GM12878 (cell line): ENCODE measurements around the gene TUBA8. TPM values are rescaled to one million over a fixed set of nuclear protein-coding genes. Genes with fewer than 3 reads are reported as not detected.

Experiments used
- ATAC-seq: fragments of 200-7000 bp; cut with Tn5 transposase; 3 replicates; pipeline ENCODE4 v1.9.1; 2020; ENCODE audit warnings: mild to moderate bottlenecking, moderate library complexity
- BruUV-seq: library from RNA; stranded (reverse); fragments of 400-500 nt; replicated peaks from 2 replicates; lab custom pipeline; 2021; lab: Mats Ljungman, UMichigan
- CTCF ChIA-PET: fragments of 300-600 bp; sonication (Branson Sonifier 250); formaldehyde crosslinking; extraction: SDS; loops from one replicate; lab custom pipeline; 2021; ENCODE audit warnings: inconsistent platforms; lab: Yijun Ruan, JAX
- POLR2A ChIA-PET: fragments of 350-600 bp; formaldehyde crosslinking; extraction: SDS; loops from one replicate; lab custom pipeline; 2021; ENCODE audit warnings: inconsistent platforms; lab: Charles Lee
- RAD21 ChIA-PET: fragments of 300-600 bp; sonication (Branson Sonifier 250); formaldehyde crosslinking; loops from one replicate; lab custom pipeline; 2023; ENCODE audit warnings: antibody characterized with exemption; ENCODE audit not compliant: unreplicated experiment; lab: Charles Lee
- SMC1A ChIA-PET: fragments of 300-600 bp; sonication (Branson Sonifier 250); formaldehyde crosslinking; loops from one replicate; lab custom pipeline; 2023; ENCODE audit not compliant: unreplicated experiment, uncharacterized antibody; lab: Charles Lee
- DNase-seq: peaks from one replicate; pipeline ENCODE4 v3.0.0-alpha.2; 2011; ENCODE audit warnings: low read depth, low spot score
- FAIRE-seq: peaks from 3 replicates; lab custom pipeline; 2011; peaks lifted over from hg19 to GRCh38; lab: Jason Lieb, UNC
- H2AFZ ChIP-seq: 2 replicates; pipeline ENCODE4 v1.6.0; 2011; ENCODE audit warnings: low read depth, low read length, control low read depth; ENCODE audit not compliant: control insufficient read depth
- H3K27ac ChIP-seq: 2 replicates; pipeline ENCODE4 v1.5.1; 2011; ENCODE audit warnings: control low read depth; ENCODE audit not compliant: control insufficient read depth, insufficient read depth
- H3K27me3 ChIP-seq, 2 experiments: replicated peaks in 1 of 2; 2 replicates each; pipeline versions ENCODE4 v1.6.0 to v1.6.1; 2011; ENCODE audit warnings: low read length in 1 of 2; ENCODE audit not compliant: control insufficient read depth in 2 of 2, insufficient read depth in 2 of 2
- H3K36me3 ChIP-seq, 2 experiments: 2 replicates each; pipeline ENCODE4 v1.5.1; 2011; ENCODE audit warnings: low read length in 1 of 2; ENCODE audit not compliant: control insufficient read depth in 2 of 2, insufficient read depth in 2 of 2
- H3K4me1 ChIP-seq: 2 replicates; pipeline ENCODE4 v1.6.1; 2011; ENCODE audit warnings: mild to moderate bottlenecking, low read length, moderate library complexity, mixed read lengths; ENCODE audit not compliant: control insufficient read depth, insufficient read depth
- H3K4me2 ChIP-seq: 2 replicates; pipeline ENCODE4 v1.6.0; 2011; ENCODE audit warnings: control low read depth; ENCODE audit not compliant: control insufficient read depth, insufficient read depth
- H3K4me3 ChIP-seq: fragments of 200-600 bp; sonication (generic); 2 replicates; pipeline ENCODE4 v1.5.1; 2016
- H3K79me2 ChIP-seq: 2 replicates; pipeline ENCODE4 v1.6.0; 2011; ENCODE audit warnings: low read length; ENCODE audit not compliant: control insufficient read depth, insufficient read depth
- H3K9ac ChIP-seq: 2 replicates; pipeline ENCODE4 v1.8.0; 2011; ENCODE audit warnings: low read length, control low read depth, mixed read lengths; ENCODE audit not compliant: control insufficient read depth, insufficient read depth
- H3K9me3 ChIP-seq: replicated peaks from 3 replicates; pipeline ENCODE4 v1.5.1; 2011; ENCODE audit warnings: mild to moderate bottlenecking, low read length; ENCODE audit not compliant: control insufficient read depth, insufficient read depth
- H4K20me1 ChIP-seq: 2 replicates; pipeline ENCODE4 v1.6.0; 2011; ENCODE audit not compliant: control insufficient read depth, insufficient read depth
- CHD2 ChIP-seq: IDR thresholded peaks from 2 replicates; pipeline ENCODE4 v1.6.1; 2011; ENCODE audit warnings: low read depth, low read length, improper control_type of control experiment, borderline replicate concordance
- CHD4 ChIP-seq: fragments of 200-600 bp; sonication (generic); IDR thresholded peaks from 2 replicates; pipeline ENCODE4 v1.6.1; 2016; ENCODE audit warnings: mild to moderate bottlenecking
- ELK1 ChIP-seq: IDR thresholded peaks from 2 replicates; pipeline ENCODE4 v1.6.1; 2012; ENCODE audit warnings: low read depth, low read length, improper control_type of control experiment
- HCFC1 ChIP-seq: fragments of 150-350 bp; IDR thresholded peaks from 2 replicates; pipeline ENCODE4 v1.6.1; 2014; ENCODE audit warnings: low read length
- HDAC2 ChIP-seq: fragments of 200-600 bp; sonication (generic); IDR thresholded peaks from 2 replicates; pipeline ENCODE4 v1.6.1; 2017
- NBN ChIP-seq: fragments of 450-650 bp; IDR thresholded peaks from 2 replicates; pipeline ENCODE4 v1.6.1; 2016
- NR2F1 ChIP-seq: fragments of 450-650 bp; conservative IDR thresholded peaks from 2 replicates; pipeline ENCODE4 v1.6.1; 2017; ENCODE audit warnings: mild to moderate bottlenecking
- POU2F2 ChIP-seq: IDR thresholded peaks from 3 replicates; pipeline ENCODE4 v1.6.1; 2011; ENCODE audit warnings: low read depth, mild to moderate bottlenecking, low read length, borderline replicate concordance
- RAD51 ChIP-seq: fragments of 450-650 bp; IDR thresholded peaks from 2 replicates; pipeline ENCODE4 v1.6.1; 2016; ENCODE audit warnings: moderate library complexity, mild to moderate bottlenecking, inconsistent platforms
- RCOR1 ChIP-seq: conservative IDR thresholded peaks from 2 replicates; pipeline ENCODE4 v1.6.1; 2012; ENCODE audit warnings: low read depth, low read length, improper control_type of control experiment
- RELA ChIP-seq: fragments of 450-650 bp; IDR thresholded peaks from 2 replicates; pipeline ENCODE4 v1.8.0; 2014; ENCODE audit warnings: borderline replicate concordance; ENCODE audit not compliant: partially characterized antibody
- RFX5 ChIP-seq: IDR thresholded peaks from 2 replicates; pipeline ENCODE4 v1.6.1; 2011; ENCODE audit warnings: low read depth, low read length, improper control_type of control experiment
- SMAD5 ChIP-seq: IDR thresholded peaks from 2 replicates; pipeline ENCODE4 v1.6.1; 2016; ENCODE audit warnings: antibody characterized with exemption, low read depth
- STAT1 ChIP-seq: fragments of 450-650 bp; conservative IDR thresholded peaks from 2 replicates; pipeline ENCODE4 v1.6.1; 2014; ENCODE audit warnings: antibody characterized with exemption, mild to moderate bottlenecking
- ZBTB40 ChIP-seq: fragments of 450-650 bp; IDR thresholded peaks from 2 replicates; pipeline ENCODE4 v1.6.1; 2016; ENCODE audit warnings: mild to moderate bottlenecking, moderate library complexity, borderline replicate concordance
- WGBS: methylation state at CpG from one replicate; pipeline ENCODE4 v1.1.6; 2016; ENCODE audit warnings: low lambda C conversion rate; ENCODE audit not compliant: insufficient replicate concordance, insufficient coverage; ENCODE audit errors: missing lambda C conversion rate; 5-methylcytosine and 5-hydroxymethylcytosine counted together
- in situ Hi-C: fragments of 300-500 bp; cut with MboI; formaldehyde crosslinking; loops from 9 replicates; pipeline ENCODE4 v1.14.3; 2018; ENCODE audit warnings: mixed read lengths
- intact Hi-C: fragments of 100-400 bp; cut with micrococcal nuclease; formaldehyde crosslinking; loops from one replicate; pipeline ENCODE4 v1.14.2; 2022; ENCODE audit not compliant: unreplicated experiment
- polyA plus RNA-seq, 11 experiments: library from polyadenylated mRNA; depleted of rRNA in 4 of 11; unstranded in 6 of 11; stranded (reverse) in 5 of 11; fragments of >200 nt; fragmentation: Nextera tagmentation in 4 of 11; fragmentation: Illumina TruSeq in 1 of 11; extraction: Ambion mirVana in 4 of 11; extraction: Trizol in 1 of 11; gene quantifications; 1 replicate in 1 of 11; 2 replicates in 10 of 11; pipeline versions ENCODE4 v1.2.1 to v1.2.3, GENCODE V29; 2011 to 2016; ENCODE audit warnings: inconsistent platforms in 2 of 11, missing spikeins in 2 of 11, low read depth in 1 of 11
- total RNA-seq, 4 experiments: library from RNA; depleted of rRNA in 3 of 4; stranded (reverse); fragments of >200 nt in 3 of 4; fragmentation: Illumina TruSeq in 1 of 4; extraction: Trizol in 1 of 4; gene quantifications; 2 replicates each; pipeline versions ENCODE4 v1.2.1 to v1.2.3, GENCODE V29; 2013 to 2021
- TF ChIP-seq, protein P1 (sequence below): fragments of 150-350 bp; IDR thresholded peaks from 2 replicates; pipeline ENCODE4 v1.6.1; 2014; ENCODE audit warnings: mild to moderate bottlenecking, low read depth, low read length
- TF ChIP-seq, protein P2 (sequence below): fragments of 450-650 bp; IDR thresholded peaks from 2 replicates; pipeline ENCODE4 v1.6.1; 2018; ENCODE audit warnings: borderline replicate concordance, mild to moderate bottlenecking; ENCODE audit not compliant: partially characterized antibody

Gene TUBA8
- total and polyA plus RNA-seq, 10 of the 15 experiments (the other 5 are each of a cell fraction or from before 2014, with no cell fraction given): 2.2 to 30.3 (median 21.0) TPM

DNA sequence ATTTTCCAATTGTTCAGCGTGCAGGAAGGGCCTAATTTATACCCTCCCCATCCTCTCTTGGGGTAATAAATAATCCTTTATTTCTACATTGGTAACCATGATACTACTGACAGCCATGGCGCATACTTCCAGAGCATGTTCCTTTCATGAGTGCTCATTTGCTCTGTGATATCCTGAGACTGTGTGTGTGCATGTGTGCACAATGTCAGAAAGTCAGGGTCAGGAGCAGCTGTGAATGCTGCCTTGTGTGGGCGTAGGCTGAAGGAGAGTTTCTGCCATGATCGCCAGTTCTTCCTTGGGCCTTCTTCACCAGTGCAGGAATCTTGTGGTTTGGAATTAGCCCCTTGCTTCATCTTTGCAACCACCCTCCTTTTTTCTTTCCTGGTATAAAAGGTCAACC is 10.2 kb downstream of the TUBA8 start:
- H3K4me2 ChIP-seq: no peak overlapping the region
- no peak for TF ChIP-seq STAT1
- no peak for TF ChIP-seq ELK1
- TF ChIP-seq RELA: no peak
- no peak for TF ChIP-seq POU2F2
- TF ChIP-seq NR2F1: no peak
- TF ChIP-seq RFX5: no peak
- TF ChIP-seq, protein P1, sequence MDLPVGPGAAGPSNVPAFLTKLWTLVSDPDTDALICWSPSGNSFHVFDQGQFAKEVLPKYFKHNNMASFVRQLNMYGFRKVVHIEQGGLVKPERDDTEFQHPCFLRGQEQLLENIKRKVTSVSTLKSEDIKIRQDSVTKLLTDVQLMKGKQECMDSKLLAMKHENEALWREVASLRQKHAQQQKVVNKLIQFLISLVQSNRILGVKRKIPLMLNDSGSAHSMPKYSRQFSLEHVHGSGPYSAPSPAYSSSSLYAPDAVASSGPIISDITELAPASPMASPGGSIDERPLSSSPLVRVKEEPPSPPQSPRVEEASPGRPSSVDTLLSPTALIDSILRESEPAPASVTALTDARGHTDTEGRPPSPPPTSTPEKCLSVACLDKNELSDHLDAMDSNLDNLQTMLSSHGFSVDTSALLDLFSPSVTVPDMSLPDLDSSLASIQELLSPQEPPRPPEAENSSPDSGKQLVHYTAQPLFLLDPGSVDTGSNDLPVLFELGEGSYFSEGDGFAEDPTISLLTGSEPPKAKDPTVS: no peak
- TF ChIP-seq RCOR1: no peak
- TF ChIP-seq HCFC1: no peak
- no peak for TF ChIP-seq ZBTB40
- no peak for TF ChIP-seq SMAD5
- TF ChIP-seq HDAC2: no peak
- no peak for TF ChIP-seq CHD2
- TF ChIP-seq NBN: no peak
- TF ChIP-seq, protein P2, sequence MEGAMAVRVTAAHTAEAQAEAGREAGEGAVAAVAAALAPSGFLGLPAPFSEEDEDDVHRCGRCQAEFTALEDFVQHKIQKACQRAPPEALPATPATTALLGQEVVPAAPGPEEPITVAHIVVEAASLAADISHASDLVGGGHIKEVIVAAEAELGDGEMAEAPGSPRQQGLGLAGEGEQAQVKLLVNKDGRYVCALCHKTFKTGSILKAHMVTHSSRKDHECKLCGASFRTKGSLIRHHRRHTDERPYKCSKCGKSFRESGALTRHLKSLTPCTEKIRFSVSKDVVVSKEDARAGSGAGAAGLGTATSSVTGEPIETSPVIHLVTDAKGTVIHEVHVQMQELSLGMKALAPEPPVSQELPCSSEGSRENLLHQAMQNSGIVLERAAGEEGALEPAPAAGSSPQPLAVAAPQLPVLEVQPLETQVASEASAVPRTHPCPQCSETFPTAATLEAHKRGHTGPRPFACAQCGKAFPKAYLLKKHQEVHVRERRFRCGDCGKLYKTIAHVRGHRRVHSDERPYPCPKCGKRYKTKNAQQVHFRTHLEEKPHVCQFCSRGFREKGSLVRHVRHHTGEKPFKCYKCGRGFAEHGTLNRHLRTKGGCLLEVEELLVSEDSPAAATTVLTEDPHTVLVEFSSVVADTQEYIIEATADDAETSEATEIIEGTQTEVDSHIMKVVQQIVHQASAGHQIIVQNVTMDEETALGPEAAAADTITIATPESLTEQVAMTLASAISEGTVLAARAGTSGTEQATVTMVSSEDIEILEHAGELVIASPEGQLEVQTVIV: no peak
- TF ChIP-seq CHD4: no peak
- TF ChIP-seq RAD51: no peak
- no peak overlapping the region for H3K9ac ChIP-seq
- intact Hi-C loops (no loop called here), in situ Hi-C loops (no loop called here)
- no peaks in the 10 kb centered on the region; the same call in 2 of the 3 replicates for H3K9me3 ChIP-seq
- WGBS: 72% methylated on average over 4 of the region's 4 CpGs
- no peak for DNase-seq
- H3K4me1 ChIP-seq: peaks cover 5% of the 10 kb centered on the region
- H3K27ac ChIP-seq: no peak overlapping the region
- RAD21 ChIA-PET: interaction anchor here (1.2 kb wide), 2 partner anchors 29 to 45 kb away, joined by 3 read pairs; partner anchors contain the start of gene USP18
- no peak overlapping the region for H3K4me3 ChIP-seq
- no peaks in the 10 kb centered on the region for H3K27me3 ChIP-seq
- SMC1A ChIA-PET: no interaction called here
- no peak overlapping the region for H2AFZ ChIP-seq
- H3K36me3 ChIP-seq: peaks cover 0 to 6% of the 10 kb centered on the region in 2 experiments; a peak in 2 of 4 replicates
- no peak for ATAC-seq
- POLR2A ChIA-PET: interaction anchor here (1.7 kb wide), 1 partner anchor 8 kb away, joined by 4 read pairs; no protein-coding TSS in a partner anchor
- FAIRE-seq: no peak
- no peaks in the 10 kb centered on the region for H4K20me1 ChIP-seq
- no TSS peak for BruUV-seq
- H3K79me2 ChIP-seq: no peaks in the 10 kb centered on the region; the same call in 1 of the 2 replicates
- CTCF ChIA-PET: no interaction called here
